Esophagus (tissue), 2 donors: ENCODE results near the gene EVA1A. TPM values are rescaled to one million over a fixed set of nuclear protein-coding genes. Genes with fewer than 3 reads are reported as not detected.

Source experiments
- H3K27ac ChIP-seq, 2 donors: one replicate each; pipeline ENCODE4 v1.5.1; 2013; ENCODE audit warnings: low read depth in 2 of 2, mild to moderate bottlenecking in 2 of 2, inconsistent platforms in 1 of 2, low read length in 1 of 2, moderate library complexity in 1 of 2
- H3K27me3 ChIP-seq, 2 donors: one replicate each; pipeline ENCODE4 v1.6.1; 2013; ENCODE audit warnings: low read length in 2 of 2, control low read depth in 1 of 2, mild to moderate bottlenecking in 1 of 2; ENCODE audit not compliant: insufficient read depth in 2 of 2, control insufficient read depth in 1 of 2
- H3K36me3 ChIP-seq, 2 donors: one replicate each; pipeline ENCODE4 v1.6.1; 2013; ENCODE audit warnings: low read length in 1 of 2; ENCODE audit not compliant: control insufficient read depth in 2 of 2, insufficient read depth in 2 of 2
- H3K4me1 ChIP-seq, 2 donors: one replicate each; pipeline ENCODE4 v1.6.1; 2013; ENCODE audit warnings: low read length in 1 of 2; ENCODE audit not compliant: control insufficient read depth in 2 of 2, insufficient read depth in 2 of 2
- H3K4me3 ChIP-seq, 2 donors: one replicate each; pipeline ENCODE4 v1.5.1; 2013; ENCODE audit warnings: low read length in 2 of 2, mild to moderate bottlenecking in 2 of 2, low read depth in 1 of 2, moderate library complexity in 1 of 2
- H3K9me3 ChIP-seq, 2 donors: one replicate each; pipeline ENCODE4 v1.6.1; 2013; ENCODE audit warnings: mild to moderate bottlenecking in 2 of 2, low read depth in 1 of 2, low read length in 1 of 2, moderate library complexity in 1 of 2; ENCODE audit not compliant: control insufficient read depth in 2 of 2, insufficient read depth in 1 of 2
- WGBS, 2 donors: extraction: QIAGEN DNeasy Blood & Tissue Kit; methylation state at CpG; one replicate each; pipeline ENCODE4 v1.1.7; 2013; 5-methylcytosine and 5-hydroxymethylcytosine counted together
- polyA plus RNA-seq, 2 donors: library from polyadenylated mRNA; stranded (reverse); fragments of 200-250 nt; gene quantifications; one replicate each; pipeline ENCODE4 v1.2.3, GENCODE V29; 2013
- donor health status: healthy with polysubstance abuse.
- donor health status: Bipolar disorder and iron deficiency.

Gene EVA1A
- polyA plus RNA-seq, 2 donors, result 0.71 to 0.94 TPM

- 78 to 82% methylated on average over 4 of the region's 4 CpGs for WGBS, 2 donors
- Histone ChIP-seq H3K4me3 (no peak overlapping the region), H3K27ac (no peak overlapping the region), H3K36me3 (no peaks in the 10 kb centered on the region), H3K9me3 (no peaks in the 10 kb centered on the region), H3K4me1 (no peaks in the 10 kb centered on the region), H3K27me3 (no peaks in the 10 kb centered on the region)
These were observed 43.7 kb upstream of the EVA1A start for GRCh38 chr2:75604484-75604883.

- Histone ChIP-seq H3K27ac (no peak overlapping the region), H3K36me3 (no peaks in the 10 kb centered on the region), H3K4me3 (no peak overlapping the region), H3K9me3 (no peaks in the 10 kb centered on the region), H3K27me3 (no peaks in the 10 kb centered on the region), H3K4me1 (no peaks in the 10 kb centered on the region)
- WGBS, 2 donors, result 93 to 100% methylated on average over 1 of the region's 1 CpG
These were observed 42.7 kb upstream of the EVA1A start for GRCh38 chr2:75603477-75603876.

- Histone ChIP-seq H3K9me3 (no peaks in the 10 kb centered on the region), H3K4me1 (no peaks in the 10 kb centered on the region), H3K27me3 (no peaks in the 10 kb centered on the region), H3K27ac (no peak overlapping the region), H3K36me3 (no peaks in the 10 kb centered on the region), H3K4me3 (no peak overlapping the region)
- 42 to 48% methylated on average over 6 of the region's 6 CpGs for WGBS, 2 donors
These were observed 42.1 kb upstream of the EVA1A start for GRCh38 chr2:75602724-75603342.

- Histone ChIP-seq H3K4me3 (no peak overlapping the region), H3K36me3 (no peaks in the 10 kb centered on the region), H3K27me3 (no peaks in the 10 kb centered on the region), H3K27ac (no peak overlapping the region), H3K9me3 (no peaks in the 10 kb centered on the region), H3K4me1 (no peaks in the 10 kb centered on the region)
- 52 to 59% methylated on average over 4 of the region's 4 CpGs for WGBS, 2 donors
These were observed 39.8 kb upstream of the EVA1A start for GRCh38 chr2:75600461-75601011.

GRCh38 chr2:75598589-75599155 lies 37.9 kb upstream of the EVA1A start:
- no peaks in the 10 kb centered on the region for H3K36me3 ChIP-seq
- no peaks in the 10 kb centered on the region for H3K4me1 ChIP-seq
- H3K9me3 ChIP-seq, result no peaks in the 10 kb centered on the region
- H3K27ac ChIP-seq, result no peak overlapping the region
- no peaks in the 10 kb centered on the region for H3K27me3 ChIP-seq
- H3K4me3 ChIP-seq, result no peak overlapping the region
- 85 to 90% methylated on average over 8 of the region's 8 CpGs for WGBS, 2 donors

- no peak overlapping the region for H3K27ac ChIP-seq
- H3K36me3 ChIP-seq, result no peaks in the 10 kb centered on the region
- H3K4me3 ChIP-seq, result no peak overlapping the region
- no peaks in the 10 kb centered on the region for H3K9me3 ChIP-seq
- 90 to 96% methylated on average over 20 of the region's 20 CpGs for WGBS, 2 donors
- H3K27me3 ChIP-seq, result no peaks in the 10 kb centered on the region
- H3K4me1 ChIP-seq, result no peaks in the 10 kb centered on the region
These were observed 37.2 kb upstream of the EVA1A start for GRCh38 chr2:75597949-75598348.

GRCh38 chr2:75596784-75597183 lies 36.0 kb upstream of the EVA1A start:
- Histone ChIP-seq H3K9me3 (no peaks in the 10 kb centered on the region), H3K27me3 (no peaks in the 10 kb centered on the region), H3K4me3 (no peak overlapping the region), H3K36me3 (no peaks in the 10 kb centered on the region), H3K27ac (no peak overlapping the region), H3K4me1 (no peaks in the 10 kb centered on the region)
- WGBS, 2 donors, result 70 to 83% methylated on average over 4 of the region's 4 CpGs

- no peaks in the 10 kb centered on the region for H3K27me3 ChIP-seq
- 43 to 67% methylated on average over 1 of the region's 1 CpG for WGBS, 2 donors
These were observed 35.0 kb upstream of the EVA1A start for GRCh38 chr2:75595541-75596395.

GRCh38 chr2:75594596-75594995 lies 33.9 kb upstream of the EVA1A start:
- H3K27me3 ChIP-seq, result no peaks in the 10 kb centered on the region
- no peaks in the 10 kb centered on the region for H3K36me3 ChIP-seq
- no peak overlapping the region for H3K27ac ChIP-seq
- H3K4me1 ChIP-seq, result no peaks in the 10 kb centered on the region
- no peaks in the 10 kb centered on the region for H3K9me3 ChIP-seq
- WGBS, 2 donors, result 77 to 83% methylated on average over 3 of the region's 3 CpGs
- no peak overlapping the region for H3K4me3 ChIP-seq

More at GRCh38 chr2:75595541-75596395, 35.0 kb upstream of the EVA1A start:
- Histone ChIP-seq H3K9me3 (no peaks in the 10 kb centered on the region), H3K27ac (no peak overlapping the region), H3K4me1 (no peaks in the 10 kb centered on the region), H3K36me3 (no peaks in the 10 kb centered on the region), H3K4me3 (no peak overlapping the region)
